BE2C (cell line): ENCODE results near the gene CTSC.

Experiments used
- DNase-seq: peaks from one replicate; pipeline ENCODE4 v3.0.0-alpha.2; 2020
- H3K27me3 ChIP-seq: fragments of 250-450 bp; sonication (Bioruptor Pico); 2 replicates; pipeline ENCODE4 v1.5.1; 2020; ENCODE audit warnings: mild to moderate bottlenecking
- H3K36me3 ChIP-seq: fragments of 250-450 bp; sonication (Bioruptor Pico); 2 replicates; pipeline ENCODE4 v1.5.1; 2020; ENCODE audit warnings: mild to moderate bottlenecking
- H3K4me1 ChIP-seq: fragments of 250-450 bp; sonication (Bioruptor Pico); 2 replicates; pipeline ENCODE4 v1.5.1; 2020
- H3K4me3 ChIP-seq: 2 replicates; pipeline ENCODE4 v1.5.1; 2011; ENCODE audit warnings: low read depth, low read length
- H3K9me3 ChIP-seq: fragments of 250-450 bp; sonication (Bioruptor Pico); 2 replicates; pipeline ENCODE4 v1.5.1; 2020
- CTCF ChIP-seq: IDR thresholded peaks from 2 replicates; pipeline ENCODE4 v1.5.1; 2012; ENCODE audit warnings: mild to moderate bottlenecking, low read depth, low read length

Gene CTSC

GRCh38 chr11:88378422-88379066 lies 41.0 kb upstream of the CTSC start:
- TF ChIP-seq CTCF: no peak
- Histone ChIP-seq H3K36me3 (no peaks in the 10 kb centered on the region), H3K4me3 (no peak overlapping the region), H3K9me3 (no peaks in the 10 kb centered on the region), H3K27me3 (no peaks in the 10 kb centered on the region), H3K4me1 (no peaks in the 10 kb centered on the region)
- no peak for DNase-seq

- Histone ChIP-seq H3K4me1 (no peaks in the 10 kb centered on the region), H3K4me3 (no peak overlapping the region), H3K36me3 (no peaks in the 10 kb centered on the region), H3K27me3 (no peaks in the 10 kb centered on the region), H3K9me3 (no peaks in the 10 kb centered on the region)
- no peak for DNase-seq
- no peak for TF ChIP-seq CTCF
Observed at GRCh38 chr11:88377646-88378045, 40.1 kb upstream of the CTSC start.

- no peak for DNase-seq
- no peaks in the 10 kb centered on the region for H3K27me3 ChIP-seq
Observed at GRCh38 chr11:88377144-88377543, 39.6 kb upstream of the CTSC start.

GRCh38 chr11:88375927-88376470 lies 38.5 kb upstream of the CTSC start:
- Histone ChIP-seq H3K4me1 (no peaks in the 10 kb centered on the region), H3K27me3 (no peaks in the 10 kb centered on the region), H3K4me3 (no peak overlapping the region), H3K9me3 (no peaks in the 10 kb centered on the region), H3K36me3 (no peaks in the 10 kb centered on the region)
- DNase-seq: no peak
- no peak for TF ChIP-seq CTCF

More at GRCh38 chr11:88377144-88377543, 39.6 kb upstream of the CTSC start:
- H3K4me3 ChIP-seq: no peak overlapping the region
- no peak for TF ChIP-seq CTCF
- no peaks in the 10 kb centered on the region for H3K36me3 ChIP-seq
- H3K9me3 ChIP-seq: no peaks in the 10 kb centered on the region
- H3K4me1 ChIP-seq: no peaks in the 10 kb centered on the region

- no peak for TF ChIP-seq CTCF
- DNase-seq: no peak
- no peaks in the 10 kb centered on the region for H3K4me1 ChIP-seq
- H3K4me3 ChIP-seq: no peak overlapping the region
- no peaks in the 10 kb centered on the region for H3K9me3 ChIP-seq
- H3K36me3 ChIP-seq: no peaks in the 10 kb centered on the region
- no peaks in the 10 kb centered on the region for H3K27me3 ChIP-seq
Observed at GRCh38 chr11:88370782-88371181, 33.2 kb upstream of the CTSC start.

GRCh38 chr11:88367310-88367709 lies 29.8 kb upstream of the CTSC start:
- no peak for TF ChIP-seq CTCF

More at GRCh38 chr11:88367310-88367709, 29.8 kb upstream of the CTSC start:
- no peaks in the 10 kb centered on the region for H3K27me3 ChIP-seq
- no peak for DNase-seq
- H3K4me1 ChIP-seq: no peaks in the 10 kb centered on the region
- no peak overlapping the region for H3K4me3 ChIP-seq
- no peaks in the 10 kb centered on the region for H3K9me3 ChIP-seq
- no peaks in the 10 kb centered on the region for H3K36me3 ChIP-seq
